ENCODE data around the gene PMEPA1.

The PMEPA1 gene

GRCh38 chr20:57753332-57754164 is 43.7 kb upstream of the PMEPA1 start:
- TF ChIP-seq CTCF (conservative IDR thresholded peaks at IDR 0.05; ENCODE audit: control insufficient read depth, insufficient read depth, low read depth, low read length): no peak
- no peak for DNase-seq (ENCODE audit: low read depth)

DNA sequence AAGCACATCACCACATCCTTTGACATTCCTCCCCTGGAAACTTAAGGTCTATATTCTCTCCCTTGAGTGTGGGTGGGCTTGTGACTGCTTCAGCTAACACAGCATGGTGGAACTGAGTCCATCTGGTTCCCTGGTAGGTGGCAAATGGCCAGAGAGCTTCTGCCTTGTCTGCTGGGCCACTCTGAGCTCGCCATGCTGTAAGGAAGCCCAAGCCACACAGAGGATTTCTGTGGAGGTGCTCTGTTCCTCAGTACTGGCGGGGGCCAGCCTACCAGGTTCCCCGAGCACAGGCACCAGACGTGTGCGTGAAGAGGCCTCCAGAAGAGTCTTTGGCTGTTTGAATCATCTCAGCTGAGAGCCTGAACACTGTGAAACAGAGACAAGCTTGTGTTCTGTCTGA is 41.6 kb upstream of the PMEPA1 start:
- no peak for TF ChIP-seq CTCF (conservative IDR thresholded peaks at IDR 0.05; ENCODE audit: control insufficient read depth, insufficient read depth, low read depth, low read length)
- no peak for DNase-seq (ENCODE audit: low read depth)
- H3K4me3 ChIP-seq (ENCODE audit: control insufficient read depth, low read depth, low read length): no peak overlapping the region

More at GRCh38 chr20:57753332-57754164, 43.7 kb upstream of the PMEPA1 start:
- H3K4me3 ChIP-seq (ENCODE audit: control insufficient read depth, low read depth, low read length): no peak overlapping the region

GRCh38 chr20:57749869-57750268 is 40.1 kb upstream of the PMEPA1 start:
- H3K4me3 ChIP-seq (ENCODE audit: control insufficient read depth, low read depth, low read length): no peak overlapping the region
- no peak for DNase-seq (ENCODE audit: low read depth)
- TF ChIP-seq CTCF (conservative IDR thresholded peaks at IDR 0.05; ENCODE audit: control insufficient read depth, insufficient read depth, low read depth, low read length): no peak

- no peak overlapping the region for H3K4me3 ChIP-seq (ENCODE audit: control insufficient read depth, low read depth, low read length)
- TF ChIP-seq CTCF (conservative IDR thresholded peaks at IDR 0.05; ENCODE audit: control insufficient read depth, insufficient read depth, low read depth, low read length): no peak
- no peak for DNase-seq (ENCODE audit: low read depth)
Observed at GRCh38 chr20:57749131-57749690, 39.4 kb upstream of the PMEPA1 start.

- no peak for TF ChIP-seq CTCF (conservative IDR thresholded peaks at IDR 0.05; ENCODE audit: control insufficient read depth, insufficient read depth, low read depth, low read length)
- DNase-seq (ENCODE audit: low read depth): peak; percentile 44
- H3K4me3 ChIP-seq (ENCODE audit: control insufficient read depth, low read depth, low read length): no peak overlapping the region
Observed at GRCh38 chr20:57748601-57749130, 38.9 kb upstream of the PMEPA1 start.

- no peak for TF ChIP-seq CTCF (conservative IDR thresholded peaks at IDR 0.05; ENCODE audit: control insufficient read depth, insufficient read depth, low read depth, low read length)
- no peak for DNase-seq (ENCODE audit: low read depth)
- no peak overlapping the region for H3K4me3 ChIP-seq (ENCODE audit: control insufficient read depth, low read depth, low read length)
Observed at GRCh38 chr20:57747861-57748481, 38.2 kb upstream of the PMEPA1 start.
